Measurements from ENCODE around the gene GMDS.

DNA sequence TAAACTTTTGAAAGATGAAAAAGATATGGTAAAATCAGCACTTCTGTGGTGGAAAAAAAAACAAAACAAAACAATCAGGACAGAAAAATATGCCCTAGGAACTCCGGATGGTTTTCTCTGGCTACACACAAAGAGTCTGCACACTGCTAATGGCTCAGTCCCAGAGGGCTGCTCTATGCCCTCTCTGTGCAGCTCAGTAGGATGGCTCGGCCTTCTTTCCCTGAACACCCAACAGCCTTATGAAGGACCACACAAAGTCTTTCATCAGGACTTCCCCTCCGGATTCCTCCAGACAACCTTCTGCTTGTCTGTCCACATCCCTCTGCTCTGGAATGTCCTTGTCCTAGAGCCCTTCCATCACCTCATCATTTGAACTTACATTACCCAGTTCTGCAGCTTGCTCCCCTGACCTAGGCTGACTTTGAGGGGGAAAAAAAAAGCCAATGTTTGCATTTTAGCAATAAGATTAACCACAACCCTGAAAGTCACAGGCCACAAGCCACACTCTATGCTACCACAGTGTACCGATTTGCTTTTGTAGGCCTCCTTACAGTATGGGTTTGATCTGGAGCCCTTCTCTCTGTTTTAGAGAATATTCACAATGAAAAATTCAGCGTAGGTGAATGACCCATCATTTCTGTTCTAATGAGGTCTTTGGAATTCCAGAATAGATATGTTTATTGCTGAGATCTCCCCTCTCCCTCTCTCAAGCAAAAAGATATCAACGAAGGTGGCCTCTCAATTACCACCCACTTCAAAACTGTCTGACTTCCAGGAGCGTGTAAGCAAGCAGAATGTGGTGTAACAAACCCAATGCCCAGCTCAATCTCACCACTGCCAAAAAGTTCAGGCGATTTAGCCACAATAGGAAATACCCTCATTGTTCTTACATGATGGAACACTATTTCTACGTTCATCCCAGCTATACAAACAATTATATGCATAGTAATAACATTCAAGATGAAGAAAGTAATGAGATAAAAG is 164.0 kb downstream of the GMDS start:
- TF ChIP-seq POLR2A (IDR thresholded peaks at IDR 0.05) (no peak), CTCF (IDR thresholded peaks at IDR 0.05) (no peak)

All from heart left ventricle (tissue), 13 donors.